Esophagus muscularis mucosa (tissue), 4 donors: ENCODE results near the gene MYH11.

Experiments
- CTCF ChIP-seq, 3 experiments: fragments of 200-600 bp in 2 of 3; fragments of 450-650 bp in 1 of 3; sonication (generic) in 2 of 3; IDR thresholded peaks; one replicate each; pipeline ENCODE4 v1.5.1; 2017 to 2019; ENCODE audit warnings: antibody characterized with exemption in 3 of 3, mild to moderate bottlenecking in 2 of 3, moderate library complexity in 1 of 3
- EP300 ChIP-seq: sonication (generic); formaldehyde crosslinking; IDR thresholded peaks from one replicate; pipeline ENCODE4 v1.6.1; 2017; ENCODE audit warnings: antibody characterized with exemption
- POLR2A ChIP-seq: fragments of 450-650 bp; IDR thresholded peaks from one replicate; pipeline ENCODE4 v1.6.1; 2017; ENCODE audit warnings: antibody characterized with exemption, moderate library complexity, mild to moderate bottlenecking, low read depth
- POLR2AphosphoS5 ChIP-seq, 2 donors: sonication (generic); formaldehyde crosslinking; IDR thresholded peaks; one replicate each; pipeline ENCODE4 v1.6.1; 2017; ENCODE audit warnings: antibody characterized with exemption in 2 of 2

GRCh38 chr16:15677447-15677846 lies 179.4 kb downstream of the MYH11 start:
- TF ChIP-seq CTCF (IDR thresholded peaks at IDR 0.05) (no peak), POLR2A (no peak), POLR2AphosphoS5 (IDR thresholded peaks at IDR 0.05) (no peak), EP300 (no peak)
